Right atrium auricular region (tissue), 2 donors: ENCODE measurements around the gene ING3. TPM values are rescaled to one million over a fixed set of nuclear protein-coding genes. Genes with fewer than 3 reads are reported as not detected.

Experiments
- DNase-seq: peaks from one replicate; pipeline ENCODE4 v3.0.0-alpha.2; 2019; ENCODE audit warnings: low spot score
- H3K27ac ChIP-seq, 2 donors: fragments of 200-600 bp; sonication (generic); 1 replicate in 1 of 2; 2 replicates in 1 of 2; pipeline ENCODE4 v1.5.1; 2016 to 2019
- H3K27me3 ChIP-seq, 2 donors: fragments of 200-600 bp; sonication (generic); one replicate each; pipeline versions ENCODE4 v1.5.1 to v1.6.0; 2017 to 2019
- H3K36me3 ChIP-seq: fragments of 200-600 bp; sonication (generic); one replicate; pipeline ENCODE4 v1.5.1; 2016
- H3K4me1 ChIP-seq, 2 donors: fragments of 200-600 bp; sonication (generic); one replicate each; pipeline versions ENCODE4 v1.5.1 to v1.6.0; 2017 to 2019
- H3K4me3 ChIP-seq, 2 donors: fragments of 200-600 bp; sonication (generic); 1 replicate in 1 of 2; 2 replicates in 1 of 2; pipeline ENCODE4 v1.5.1; 2017 to 2019; ENCODE audit warnings: mild to moderate bottlenecking in 1 of 2, moderate library complexity in 1 of 2
- H3K9me3 ChIP-seq, 2 donors: fragments of 200-600 bp; sonication (generic); one replicate each; pipeline ENCODE4 v1.5.1; 2019
- total RNA-seq, 2 donors: library from RNA; depleted of rRNA; stranded (reverse); fragments of >200 nt; gene quantifications; one replicate each; pipeline ENCODE4 v1.1.0, GENCODE V29; 2016
- TF ChIP-seq, protein P1 (sequence below), 2 donors: fragments of 200-600 bp; sonication (generic); IDR thresholded peaks; one replicate each; pipeline ENCODE4 v1.5.1; 2019; ENCODE audit warnings: antibody characterized with exemption in 2 of 2

ING3 gene
- total RNA-seq, 2 donors from 2014 or later, result 9.9 to 10.4 TPM

DNA sequence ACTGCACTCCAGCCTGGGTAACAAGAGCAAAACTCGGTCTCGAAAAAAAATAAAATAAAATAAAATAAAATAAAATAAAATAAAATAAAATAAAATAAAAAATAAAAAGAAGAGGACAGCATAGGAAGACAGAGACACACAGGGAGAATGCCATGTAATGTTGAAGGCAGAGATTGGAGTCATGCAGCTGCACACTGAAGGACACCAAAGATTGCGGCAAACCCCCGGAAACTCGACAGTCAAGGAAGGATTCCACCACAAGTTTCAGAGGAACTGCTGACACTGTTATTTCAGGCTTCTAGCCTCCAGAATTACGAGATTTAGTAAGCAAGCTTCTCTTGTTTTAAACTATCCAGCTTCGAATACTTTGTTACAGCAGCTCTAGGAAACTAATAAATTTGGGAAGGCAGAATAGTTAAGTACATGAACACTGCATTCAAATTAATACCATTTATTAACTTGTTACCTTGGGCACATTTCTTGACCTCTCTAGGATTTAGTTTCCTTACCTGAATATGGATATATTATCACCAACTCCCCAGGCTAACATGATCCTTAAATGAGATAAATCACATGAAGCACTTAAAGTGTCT, 47.4 kb downstream of the ING3 start:
- Histone ChIP-seq H3K27ac (peak overlapping the region in 1 of 2 donors; percentile 10), H3K4me1 (peaks cover 0 to 58% of the 10 kb centered on the region in 2 donors), H3K4me3 (no peak overlapping the region), H3K27me3 (no peaks in the 10 kb centered on the region), H3K9me3 (no peaks in the 10 kb centered on the region), H3K36me3 (no peaks in the 10 kb centered on the region)
- no peak for DNase-seq
- TF ChIP-seq, protein P1, sequence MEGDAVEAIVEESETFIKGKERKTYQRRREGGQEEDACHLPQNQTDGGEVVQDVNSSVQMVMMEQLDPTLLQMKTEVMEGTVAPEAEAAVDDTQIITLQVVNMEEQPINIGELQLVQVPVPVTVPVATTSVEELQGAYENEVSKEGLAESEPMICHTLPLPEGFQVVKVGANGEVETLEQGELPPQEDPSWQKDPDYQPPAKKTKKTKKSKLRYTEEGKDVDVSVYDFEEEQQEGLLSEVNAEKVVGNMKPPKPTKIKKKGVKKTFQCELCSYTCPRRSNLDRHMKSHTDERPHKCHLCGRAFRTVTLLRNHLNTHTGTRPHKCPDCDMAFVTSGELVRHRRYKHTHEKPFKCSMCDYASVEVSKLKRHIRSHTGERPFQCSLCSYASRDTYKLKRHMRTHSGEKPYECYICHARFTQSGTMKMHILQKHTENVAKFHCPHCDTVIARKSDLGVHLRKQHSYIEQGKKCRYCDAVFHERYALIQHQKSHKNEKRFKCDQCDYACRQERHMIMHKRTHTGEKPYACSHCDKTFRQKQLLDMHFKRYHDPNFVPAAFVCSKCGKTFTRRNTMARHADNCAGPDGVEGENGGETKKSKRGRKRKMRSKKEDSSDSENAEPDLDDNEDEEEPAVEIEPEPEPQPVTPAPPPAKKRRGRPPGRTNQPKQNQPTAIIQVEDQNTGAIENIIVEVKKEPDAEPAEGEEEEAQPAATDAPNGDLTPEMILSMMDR (IDR thresholded peaks at IDR 0.05), result no peak

DNA sequence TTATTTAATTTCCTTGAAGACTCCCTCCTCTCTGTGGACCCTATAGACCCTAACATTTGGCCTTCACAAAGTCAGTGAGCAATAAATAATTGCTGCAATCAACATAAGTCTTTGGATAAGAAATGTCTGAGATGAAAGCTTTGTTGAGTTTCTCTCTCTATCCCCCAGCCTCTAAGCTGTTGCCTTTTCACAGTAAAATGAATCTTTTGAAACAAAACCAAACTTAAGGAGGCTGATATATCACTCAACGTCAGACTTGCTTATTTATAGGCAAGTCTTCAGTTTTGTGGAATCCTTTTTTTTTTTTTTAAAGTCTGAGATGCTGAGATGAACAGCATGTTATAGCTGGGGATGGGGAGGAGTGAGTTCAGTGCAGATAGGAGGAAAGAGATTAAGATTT, 47.9 kb downstream of the ING3 start:
- TF ChIP-seq, protein P1 (IDR thresholded peaks at IDR 0.05), result no peak
- H3K27me3 ChIP-seq, result no peaks in the 10 kb centered on the region
- H3K9me3 ChIP-seq, result no peaks in the 10 kb centered on the region
- peaks cover 0 to 58% of the 10 kb centered on the region in 2 donors for H3K4me1 ChIP-seq
- no peak for DNase-seq
- no peak overlapping the region for H3K4me3 ChIP-seq
- H3K36me3 ChIP-seq, result no peaks in the 10 kb centered on the region
- H3K27ac ChIP-seq, result peak overlapping the region in 1 of 2 donors; percentile 13

DNA sequence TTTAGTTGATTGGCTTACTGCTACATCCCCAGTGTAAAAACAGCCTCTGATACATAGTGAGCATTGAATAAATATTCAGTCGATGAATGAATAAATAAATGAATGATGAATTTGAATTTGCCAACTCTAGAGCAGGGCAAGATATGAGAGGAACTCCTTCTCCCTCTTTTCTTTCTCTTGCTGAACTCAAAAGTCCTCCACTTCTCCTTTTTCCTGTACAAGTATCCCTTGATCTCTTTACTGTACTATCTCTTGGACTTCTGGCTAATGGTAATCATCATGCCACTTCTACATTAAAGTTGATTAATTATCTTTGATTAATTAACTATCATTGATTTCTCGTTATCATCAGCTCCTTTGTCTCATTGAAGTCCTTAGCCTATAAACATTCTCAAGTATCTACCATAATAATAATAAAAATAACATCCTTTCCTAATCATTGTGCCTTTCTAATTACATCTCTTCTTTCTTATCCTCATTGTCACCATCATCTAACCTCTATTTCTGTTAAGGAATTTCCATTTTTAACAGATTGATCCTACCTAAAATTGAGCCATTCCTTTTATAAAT, 48.5 kb downstream of the ING3 start:
- no peaks in the 10 kb centered on the region for H3K27me3 ChIP-seq
- no peaks in the 10 kb centered on the region for H3K9me3 ChIP-seq
- peaks cover 0 to 55% of the 10 kb centered on the region in 2 donors for H3K4me1 ChIP-seq
- no peak overlapping the region for H3K4me3 ChIP-seq
- TF ChIP-seq, protein P1 (IDR thresholded peaks at IDR 0.05), result no peak
- no peak for DNase-seq
- no peaks in the 10 kb centered on the region for H3K36me3 ChIP-seq
- H3K27ac ChIP-seq, result peak overlapping the region; percentile 13 to 52

DNA sequence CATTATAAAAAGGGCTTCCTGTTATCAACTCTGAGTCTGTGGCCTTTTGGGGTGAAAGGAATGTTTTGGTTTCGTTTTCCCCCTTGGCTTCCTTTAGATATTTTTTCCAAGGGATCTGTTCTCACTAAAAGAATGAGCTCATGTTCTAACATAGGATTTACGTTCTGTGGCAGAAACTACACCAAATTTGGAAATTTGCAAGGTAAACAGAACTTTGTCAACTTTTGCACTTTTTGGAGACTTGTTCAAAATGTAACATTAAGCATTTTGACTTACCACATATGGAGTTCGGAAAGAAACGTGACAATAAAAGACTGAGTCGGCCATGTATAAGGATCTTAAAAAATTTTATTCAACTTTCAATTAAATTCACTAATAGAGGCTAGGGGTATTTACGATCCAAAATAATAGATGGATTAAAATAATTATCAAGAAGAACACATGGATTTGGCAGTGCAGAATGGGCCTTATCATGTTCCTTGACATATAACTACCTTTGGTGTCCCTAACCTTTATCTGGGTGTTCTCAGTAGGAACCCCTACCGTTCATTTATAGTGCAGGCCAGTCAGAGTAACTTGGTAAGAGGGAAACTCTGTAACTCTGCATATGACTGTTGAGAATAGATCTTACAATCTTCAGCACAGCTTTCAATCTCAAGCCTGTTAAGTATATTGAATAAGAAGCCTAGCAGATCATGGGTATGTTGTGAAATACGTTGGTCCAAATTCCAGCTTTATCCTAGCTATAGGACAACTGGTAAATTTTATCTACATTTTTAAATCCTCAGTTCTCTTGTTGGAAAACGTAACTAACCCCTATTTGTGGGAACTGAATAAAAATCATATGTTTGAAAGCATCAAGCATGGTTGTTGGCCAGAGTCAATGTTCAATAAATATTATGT, 49.8 kb downstream of the ING3 start:
- Histone ChIP-seq H3K36me3 (no peaks in the 10 kb centered on the region), H3K9me3 (no peaks in the 10 kb centered on the region), H3K4me1 (peaks cover 0 to 50% of the 10 kb centered on the region in 2 donors), H3K4me3 (peak overlapping the region in 1 of 2 donors; percentile 8), H3K27ac (peak overlapping the region; percentile 34 to 52), H3K27me3 (no peaks in the 10 kb centered on the region)
- no peak for DNase-seq
- TF ChIP-seq, protein P1 (IDR thresholded peaks at IDR 0.05), result no peak

DNA sequence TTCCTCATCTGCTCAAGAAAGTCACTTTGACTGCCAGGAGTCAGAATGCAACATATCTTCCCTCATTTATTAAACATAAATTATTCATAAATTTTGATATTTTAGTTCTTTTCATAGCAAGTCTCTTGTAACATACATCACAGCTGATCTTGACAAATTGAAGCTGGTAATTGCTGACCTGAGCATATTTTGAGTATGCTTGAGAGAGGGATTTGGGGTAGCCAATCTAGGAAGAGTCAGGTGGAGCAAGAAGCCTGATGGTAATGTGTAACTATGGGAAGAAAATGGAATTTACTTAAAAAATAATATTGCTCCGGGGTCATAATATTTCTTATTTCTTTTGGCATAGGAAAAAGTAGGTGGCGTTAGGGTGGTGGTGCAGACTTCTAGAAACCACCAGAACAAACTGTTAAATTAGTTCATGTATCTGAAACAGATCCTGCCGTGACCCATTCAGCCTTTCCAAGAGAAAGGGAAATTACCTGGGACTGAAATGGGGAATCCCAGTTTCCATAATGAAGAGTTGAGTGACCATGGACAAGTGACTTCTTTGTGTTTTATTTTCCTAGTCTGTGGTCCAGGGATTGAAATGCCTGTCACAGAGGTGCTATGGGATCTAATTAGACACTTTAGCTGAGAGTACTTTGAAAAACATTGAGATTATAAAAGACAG, 50.8 kb downstream of the ING3 start:
- DNase-seq, result no peak
- H3K9me3 ChIP-seq, result no peaks in the 10 kb centered on the region
- H3K36me3 ChIP-seq, result no peaks in the 10 kb centered on the region
- TF ChIP-seq, protein P1 (IDR thresholded peaks at IDR 0.05), result no peak
- H3K4me1 ChIP-seq, result peaks cover 0 to 52% of the 10 kb centered on the region in 2 donors
- peak overlapping the region in 1 of 2 donors; percentile 25 for H3K27ac ChIP-seq
- H3K4me3 ChIP-seq, result no peak overlapping the region
- H3K27me3 ChIP-seq, result no peaks in the 10 kb centered on the region
